ENCODE measurements around the gene E2F7.

E2F7 gene

DNA sequence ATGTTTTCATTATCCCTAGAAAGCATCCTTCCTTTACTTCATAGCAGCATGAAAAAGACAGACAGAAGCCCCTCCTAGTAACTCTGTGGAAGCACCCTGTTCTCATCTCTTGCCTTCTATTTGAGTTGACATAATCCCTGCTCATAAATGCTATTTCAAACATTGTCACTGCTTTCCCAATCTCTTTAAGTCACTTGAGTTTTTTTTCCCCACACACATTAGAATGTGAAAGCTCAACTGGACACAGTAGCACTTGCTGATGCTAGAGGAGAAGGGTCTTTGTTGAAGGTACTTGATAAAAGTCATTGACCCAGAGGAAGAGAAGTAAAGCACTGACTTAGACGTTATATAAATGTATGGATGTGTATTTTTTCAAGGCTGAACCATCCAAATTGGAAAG lies 3.0 kb downstream of the E2F7 start:
- DNase-seq: no peak

DNA sequence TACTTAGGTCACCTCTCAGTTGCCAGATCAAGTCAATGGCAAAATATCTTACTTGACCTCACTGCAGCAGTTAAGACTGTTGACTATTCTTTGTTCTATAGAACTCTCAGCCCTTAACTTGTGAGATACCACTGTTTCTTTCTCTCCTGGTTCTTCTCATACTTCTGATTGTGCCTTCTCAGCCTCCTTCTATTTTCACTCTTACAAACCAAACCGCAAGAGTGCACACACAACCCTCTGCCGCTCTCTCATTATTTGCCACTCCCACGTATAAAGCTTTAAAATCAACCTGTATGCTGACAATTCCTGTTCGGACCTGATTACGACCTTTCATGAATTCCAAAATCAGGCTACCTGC lies 4.5 kb downstream of the E2F7 start:
- no peak for DNase-seq

DNA sequence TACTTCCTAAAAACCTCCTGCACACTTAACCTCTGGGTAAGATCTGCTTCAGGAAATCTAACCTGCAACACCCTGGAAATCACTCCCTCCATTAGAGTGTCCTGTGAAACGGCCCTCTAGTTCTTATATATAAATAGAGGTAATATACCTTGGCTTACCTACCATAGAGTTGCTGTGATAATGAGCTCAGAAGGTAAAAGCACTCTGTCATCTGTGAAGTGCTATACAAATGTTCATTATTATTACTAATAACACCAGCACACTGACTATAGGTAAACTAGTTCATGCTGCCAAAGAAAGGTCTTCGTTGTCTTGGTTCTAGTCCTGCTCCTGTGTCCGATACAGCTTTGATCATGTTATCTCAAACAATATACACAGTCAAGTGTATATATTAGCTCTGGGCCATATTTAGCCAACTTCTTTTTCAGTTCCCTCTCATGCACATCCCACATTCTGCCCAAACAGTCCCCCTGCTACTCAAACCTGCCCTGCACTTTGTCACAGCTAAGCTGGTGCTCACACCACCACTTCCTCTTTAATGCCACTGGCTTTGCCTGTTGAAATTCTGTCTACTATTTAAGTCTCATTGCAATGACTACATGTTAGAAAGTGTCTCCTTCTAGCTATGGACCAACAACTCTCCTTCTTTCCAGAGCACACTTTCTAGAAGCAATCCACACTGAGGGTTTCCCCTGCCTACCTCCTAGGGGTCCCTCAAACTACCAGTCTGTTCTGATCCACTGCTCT lies 5.1 kb downstream of the E2F7 start:
- DNase-seq: no peak

- no peak for DNase-seq
Measured at GRCh38 chr12:77058740-77059139, 6.6 kb downstream of the E2F7 start.

GRCh38 chr12:77054851-77055250 lies 10.5 kb downstream of the E2F7 start:
- DNase-seq: no peak

DNA sequence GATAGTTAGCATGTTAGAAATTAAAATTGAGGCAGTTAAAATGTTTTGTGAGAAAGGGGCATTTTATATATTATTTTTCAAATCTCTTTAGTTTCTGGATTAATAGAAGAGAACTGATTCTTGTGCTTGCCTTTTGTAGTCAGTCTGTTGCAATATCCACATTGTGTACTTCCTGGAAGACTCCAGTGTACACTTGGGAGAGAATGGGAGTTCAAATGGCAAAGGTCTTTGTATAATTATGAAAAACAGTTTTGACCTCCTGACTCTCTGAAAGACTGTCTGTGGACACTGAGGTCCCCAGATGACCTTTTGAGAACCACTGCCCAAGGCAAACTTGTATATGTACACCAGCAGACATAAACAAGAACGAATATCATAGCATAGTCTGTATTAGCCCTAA lies 12.1 kb downstream of the E2F7 start:
- no peak for DNase-seq

- no peak for DNase-seq
Measured at GRCh38 chr12:77049767-77050353, 15.5 kb downstream of the E2F7 start.

DNA sequence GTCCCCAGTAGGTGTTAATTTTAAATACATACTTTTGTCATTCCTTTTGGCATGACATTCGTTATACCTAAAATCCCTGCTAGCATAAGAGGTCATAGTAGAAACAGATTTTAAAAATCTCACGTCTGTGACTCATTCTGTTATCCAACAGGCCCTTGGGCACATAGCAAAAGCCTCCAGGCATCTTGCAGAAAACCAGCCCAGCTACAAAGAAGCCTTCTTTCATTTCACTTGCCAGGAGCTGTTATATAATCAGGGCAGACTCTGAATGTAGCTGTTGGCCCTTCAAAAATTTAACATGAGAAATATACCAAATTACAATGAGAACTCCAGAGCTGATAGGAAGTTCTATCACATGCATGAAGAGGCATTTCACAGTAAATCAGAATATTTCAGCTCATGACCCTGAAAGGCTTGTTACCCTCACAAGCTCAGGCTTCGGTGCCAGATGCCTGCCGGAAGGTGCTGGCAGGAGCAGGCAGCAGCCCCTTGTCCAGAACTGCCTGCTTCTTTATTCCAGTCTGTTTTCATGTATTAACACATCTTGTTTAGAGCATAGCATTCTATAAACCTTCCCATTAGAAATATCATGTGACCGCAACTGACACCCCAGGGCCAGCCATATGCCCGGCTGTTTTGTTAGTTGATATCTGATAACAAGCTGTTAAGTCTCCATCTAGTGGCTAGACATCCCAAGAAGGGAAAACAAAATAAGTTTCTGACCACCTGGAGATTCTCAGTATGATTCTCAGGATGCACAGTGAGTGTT lies 17.8 kb downstream of the E2F7 start:
- DNase-seq: no peak

DNA sequence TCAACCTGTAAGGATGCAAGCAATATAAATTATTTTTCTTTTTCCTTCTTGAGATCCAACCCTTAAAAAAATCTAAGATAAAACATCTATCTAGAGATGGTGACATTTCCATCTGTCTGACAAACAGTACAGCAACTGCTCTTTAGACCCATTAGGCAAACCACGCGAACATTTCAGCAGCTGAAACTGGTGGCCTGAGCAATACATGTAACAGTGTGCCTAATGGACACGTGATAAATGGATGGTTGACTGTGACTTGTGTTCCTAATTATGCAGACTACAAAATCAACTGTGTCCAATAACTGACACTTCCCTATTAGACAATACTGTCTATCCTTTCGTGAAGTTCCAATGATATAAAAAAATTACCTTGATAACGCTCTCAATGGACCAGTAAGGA lies 18.9 kb downstream of the E2F7 start:
- DNase-seq: no peak

GRCh38 chr12:77045183-77045582 lies 20.2 kb downstream of the E2F7 start:
- DNase-seq: no peak

DNA sequence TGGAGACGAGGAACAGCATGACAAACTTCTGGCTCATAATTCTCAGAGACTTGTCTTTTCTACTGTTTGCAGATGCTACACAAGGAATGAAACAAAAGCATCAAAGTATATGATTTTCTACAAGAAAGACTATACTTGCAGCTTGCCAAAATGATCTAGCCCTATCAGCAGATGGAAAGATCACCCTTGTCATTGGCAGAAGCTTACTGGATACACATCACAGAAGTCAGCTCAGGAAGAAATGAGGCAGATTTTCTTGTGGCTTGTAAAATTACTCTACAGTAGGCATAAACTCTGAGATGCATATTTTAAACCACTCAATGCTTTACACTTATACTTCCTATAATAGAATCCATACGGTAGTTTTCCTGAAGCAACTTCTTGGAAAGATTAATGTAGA lies 20.6 kb downstream of the E2F7 start:
- DNase-seq: no peak

- DNase-seq: no peak
Measured at GRCh38 chr12:77042833-77043232, 22.5 kb downstream of the E2F7 start.

GRCh38 chr12:77040231-77040630 lies 25.1 kb downstream of the E2F7 start:
- DNase-seq: no peak

GRCh38 chr12:77035226-77035625 lies 30.1 kb downstream of the E2F7 start:
- DNase-seq: no peak

DNA sequence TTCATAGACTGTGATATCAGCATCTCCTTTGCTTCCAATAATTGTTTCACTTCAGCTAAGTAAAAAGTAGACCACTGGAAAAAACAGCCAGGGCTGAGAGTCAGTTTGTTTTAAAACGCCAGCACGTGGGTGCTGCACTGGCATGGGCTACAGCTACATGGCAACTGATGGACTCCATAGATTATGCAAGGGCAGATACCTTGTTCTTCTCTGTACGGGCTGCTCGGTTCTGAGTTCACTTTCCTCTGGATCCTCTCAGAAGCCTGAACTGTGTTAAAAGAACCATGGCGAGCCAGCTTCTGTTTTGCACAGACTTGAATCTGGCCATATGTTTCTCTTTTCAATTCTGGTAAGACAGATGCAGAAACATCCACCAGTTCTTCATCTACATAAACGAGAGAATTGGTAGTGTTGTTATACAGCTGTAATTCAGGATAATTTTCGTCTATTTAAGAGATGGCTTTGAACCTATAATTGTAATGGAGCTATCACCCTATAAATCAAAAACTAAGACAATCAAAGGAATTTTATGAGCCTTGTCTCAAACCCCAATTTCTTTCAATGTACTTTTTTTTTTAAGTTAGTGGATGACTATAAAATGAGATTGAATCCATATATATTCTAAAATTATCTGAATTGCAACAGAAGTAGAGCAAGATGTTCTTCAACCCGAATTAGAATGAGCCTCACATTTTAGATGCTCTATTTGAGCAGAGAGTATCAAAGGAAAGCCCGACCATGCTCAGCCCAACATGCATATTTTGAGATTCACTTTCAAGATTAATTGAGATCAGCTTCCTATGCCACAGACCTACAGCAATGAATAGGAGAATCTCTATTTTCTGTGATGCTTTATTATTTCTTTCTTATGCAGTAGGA lies 31.5 kb downstream of the E2F7 start:
- DNase-seq: no peak

- no peak for DNase-seq
Measured at GRCh38 chr12:77032406-77032805, 33.0 kb downstream of the E2F7 start.

DNA sequence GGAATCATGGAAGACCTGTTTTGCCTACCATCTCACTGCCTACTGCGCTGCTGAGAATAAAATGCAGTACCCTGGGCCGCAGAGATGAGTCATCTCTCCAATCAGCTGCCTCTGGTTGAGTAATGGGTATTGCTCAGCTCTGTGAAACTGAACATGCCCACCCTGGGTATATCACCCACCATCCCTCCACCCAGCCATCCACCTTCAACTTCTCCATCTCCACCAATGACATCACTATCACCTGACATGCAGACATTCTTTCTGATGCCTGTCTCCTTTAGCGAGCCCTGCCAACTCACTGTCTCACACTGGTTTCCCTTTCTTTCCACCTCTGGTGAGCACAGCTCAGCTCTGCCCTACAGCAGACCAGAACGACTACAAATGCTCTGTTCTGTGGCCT lies 33.6 kb downstream of the E2F7 start:
- peak in 1 of 2 experiments; percentile 2 for DNase-seq

GRCh38 chr12:77025782-77026314 lies 39.5 kb downstream of the E2F7 start:
- DNase-seq: no peak

GRCh38 chr12:77023501-77023900 lies 41.9 kb downstream of the E2F7 start:
- DNase-seq: no peak

DNA sequence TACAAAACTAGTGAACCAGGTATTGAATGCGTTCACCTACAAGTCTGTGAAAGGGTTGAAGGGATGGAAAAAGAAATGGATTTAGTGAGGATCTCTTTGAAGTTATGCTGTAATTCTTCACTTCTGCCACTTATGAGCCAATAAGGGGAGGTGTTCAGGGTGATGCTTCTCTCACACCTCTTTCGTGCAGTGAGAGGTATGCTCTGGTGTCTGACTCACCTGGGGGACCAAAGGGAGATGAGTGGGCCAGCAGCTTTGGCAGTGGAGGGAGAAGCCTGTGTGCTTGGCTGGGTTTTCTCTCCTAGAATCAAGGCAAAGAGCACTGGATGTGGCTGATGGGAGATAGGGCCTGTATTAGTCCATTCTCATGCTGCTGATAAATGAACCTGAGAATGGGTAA lies 45.4 kb downstream of the E2F7 start:
- DNase-seq: no peak

DNA sequence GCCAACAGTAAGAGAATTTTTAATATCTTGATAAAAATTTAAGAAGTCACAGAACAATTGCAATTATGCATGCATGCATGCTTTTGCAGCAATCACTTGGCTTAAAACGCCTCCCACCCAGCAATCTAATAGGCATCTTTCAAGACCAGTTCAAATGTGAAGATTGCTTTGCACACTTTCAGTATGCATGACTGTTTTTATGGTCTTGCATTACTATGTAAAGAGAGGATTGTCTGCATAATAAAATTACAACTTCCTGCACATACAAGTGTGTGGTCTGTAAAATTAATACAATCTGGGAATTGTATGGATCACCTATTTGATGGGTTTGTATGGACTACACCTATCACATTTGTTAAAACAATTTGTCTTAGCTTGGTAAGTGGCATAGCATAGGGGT lies 48.8 kb downstream of the E2F7 start:
- no peak for DNase-seq

- no peak for DNase-seq
Measured at GRCh38 chr12:77013091-77013490, 52.3 kb downstream of the E2F7 start.

Data from activated CD4-positive, alpha-beta T cell treated with anti-CD3 and anti-CD28 coated beads, Interleukin-2, amount 50 U/mL, for 4 hours (primary cell).